Nephron (organoid): ENCODE results near the gene AKNA.
A peak's percentile ranks its signal among the peaks of the same experiment; 100 is the strongest.

ENCODE experiments used
- H3K27ac Mint-ChIP-seq, 3 experiments: 2 replicates each; pipeline ENCODE4 v1.8.0; 2020; ENCODE audit warnings: mixed read lengths in 3 of 3, mild to moderate bottlenecking in 2 of 3, moderate library complexity in 1 of 3
- H3K27me3 Mint-ChIP-seq: 2 replicates; pipeline ENCODE4 v1.8.0; 2021; ENCODE audit warnings: low read depth, mild to moderate bottlenecking, moderate library complexity, mixed read lengths
- H3K36me3 Mint-ChIP-seq: 2 replicates; pipeline ENCODE4 v1.8.0; 2020; ENCODE audit warnings: low read depth, mixed read lengths
- H3K4me1 Mint-ChIP-seq: 2 replicates; pipeline ENCODE4 v1.8.0; 2020; ENCODE audit warnings: mixed read lengths
- H3K4me3 Mint-ChIP-seq, 3 experiments: 2 replicates each; pipeline ENCODE4 v1.8.0; 2020; ENCODE audit warnings: mild to moderate bottlenecking in 3 of 3, mixed read lengths in 3 of 3, moderate library complexity in 2 of 3
- H3K9me3 Mint-ChIP-seq: 2 replicates; pipeline ENCODE4 v1.8.0; 2020; ENCODE audit warnings: mixed read lengths
- TF ChIP-seq, protein P1 (sequence below), 3 experiments: fragments of 200-600 bp; sonication (generic); IDR thresholded peaks; one replicate each; pipeline ENCODE4 v1.5.0; 2021; ENCODE audit warnings: antibody characterized with exemption in 3 of 3; ENCODE audit not compliant: unreplicated experiment in 3 of 3

Gene AKNA

DNA sequence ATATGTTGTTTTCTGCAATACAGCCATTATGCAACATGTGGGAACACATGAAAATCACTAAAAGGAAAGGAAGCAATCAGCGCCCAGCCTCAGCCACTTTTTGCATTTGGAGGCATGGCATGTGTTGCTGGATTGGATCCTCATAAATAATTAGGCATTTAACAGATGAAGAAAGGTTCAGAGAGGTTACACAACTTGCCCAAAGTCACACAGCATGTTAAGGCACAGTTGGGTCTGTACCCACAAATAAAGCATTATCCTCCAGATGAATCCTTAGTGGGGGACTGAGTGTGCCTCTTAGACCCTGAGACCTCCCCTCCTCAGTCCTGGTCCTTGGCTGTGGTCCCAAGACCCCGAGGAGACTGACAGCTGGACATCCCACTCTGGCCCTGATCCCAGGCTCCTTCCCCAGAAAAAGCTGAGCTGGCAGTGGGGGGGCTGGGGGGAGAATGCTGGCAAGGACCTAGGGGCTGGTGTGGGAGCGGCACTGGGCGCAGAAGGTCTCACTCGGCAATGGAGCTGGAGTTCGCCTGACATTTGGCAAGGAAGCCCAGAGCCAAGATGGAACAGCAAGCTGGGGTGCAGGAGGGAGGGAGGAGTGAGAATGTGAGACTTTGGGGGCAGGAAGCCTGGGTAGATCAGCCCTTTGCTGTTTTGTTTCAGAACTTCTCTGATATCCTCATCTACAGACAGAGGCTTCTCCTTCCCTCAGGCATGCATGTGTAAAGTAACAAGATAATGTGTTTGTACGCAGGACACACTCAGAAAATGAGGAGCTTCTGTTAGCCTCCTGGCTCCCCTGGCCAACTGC lies 6.9 kb upstream of the AKNA start:
- TF ChIP-seq, protein P1, sequence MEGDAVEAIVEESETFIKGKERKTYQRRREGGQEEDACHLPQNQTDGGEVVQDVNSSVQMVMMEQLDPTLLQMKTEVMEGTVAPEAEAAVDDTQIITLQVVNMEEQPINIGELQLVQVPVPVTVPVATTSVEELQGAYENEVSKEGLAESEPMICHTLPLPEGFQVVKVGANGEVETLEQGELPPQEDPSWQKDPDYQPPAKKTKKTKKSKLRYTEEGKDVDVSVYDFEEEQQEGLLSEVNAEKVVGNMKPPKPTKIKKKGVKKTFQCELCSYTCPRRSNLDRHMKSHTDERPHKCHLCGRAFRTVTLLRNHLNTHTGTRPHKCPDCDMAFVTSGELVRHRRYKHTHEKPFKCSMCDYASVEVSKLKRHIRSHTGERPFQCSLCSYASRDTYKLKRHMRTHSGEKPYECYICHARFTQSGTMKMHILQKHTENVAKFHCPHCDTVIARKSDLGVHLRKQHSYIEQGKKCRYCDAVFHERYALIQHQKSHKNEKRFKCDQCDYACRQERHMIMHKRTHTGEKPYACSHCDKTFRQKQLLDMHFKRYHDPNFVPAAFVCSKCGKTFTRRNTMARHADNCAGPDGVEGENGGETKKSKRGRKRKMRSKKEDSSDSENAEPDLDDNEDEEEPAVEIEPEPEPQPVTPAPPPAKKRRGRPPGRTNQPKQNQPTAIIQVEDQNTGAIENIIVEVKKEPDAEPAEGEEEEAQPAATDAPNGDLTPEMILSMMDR (IDR thresholded peaks at IDR 0.05; ENCODE audit: unreplicated experiment in 3 of 3), result no peak
- H3K36me3 Mint-ChIP-seq, result no peaks in the 10 kb centered on the region
- no peaks in the 10 kb centered on the region for H3K9me3 Mint-ChIP-seq
- H3K4me3 Mint-ChIP-seq, result peak overlapping the region; percentile 13 to 73 (median 63)
- peaks cover 53% of the 10 kb centered on the region for H3K4me1 Mint-ChIP-seq
- no peaks in the 10 kb centered on the region for H3K27me3 Mint-ChIP-seq
- H3K27ac Mint-ChIP-seq, result peak overlapping the region; percentile 82 to 94 (median 90)

DNA sequence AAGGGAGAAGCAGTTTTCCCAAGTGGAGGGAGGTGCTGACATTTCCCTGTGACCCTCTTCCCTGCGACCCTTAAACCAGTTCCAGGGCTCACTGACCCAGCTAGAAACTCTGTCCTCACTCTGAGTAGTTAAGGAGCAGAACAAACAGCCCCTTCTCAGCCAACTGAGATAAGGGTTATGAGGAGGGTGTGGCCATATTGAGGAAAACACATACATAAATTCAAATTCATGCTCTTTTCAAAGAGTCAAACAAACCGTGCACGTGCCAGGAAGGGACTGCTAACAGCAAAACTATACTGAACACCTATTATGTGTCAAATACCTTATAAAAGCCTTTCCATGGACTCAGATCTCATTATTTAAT lies 4.9 kb upstream of the AKNA start:
- Mint-ChIP-seq H3K36me3 (no peaks in the 10 kb centered on the region), H3K9me3 (no peaks in the 10 kb centered on the region), H3K27me3 (no peaks in the 10 kb centered on the region), H3K4me3 (peak overlapping the region in 2 of 3 experiments; percentile 28 to 66), H3K27ac (peak overlapping the region; percentile 68 to 91 (median 88)), H3K4me1 (peaks cover 64% of the 10 kb centered on the region)
- TF ChIP-seq, protein P1 (IDR thresholded peaks at IDR 0.05; ENCODE audit: unreplicated experiment in 3 of 3), result no peak

DNA sequence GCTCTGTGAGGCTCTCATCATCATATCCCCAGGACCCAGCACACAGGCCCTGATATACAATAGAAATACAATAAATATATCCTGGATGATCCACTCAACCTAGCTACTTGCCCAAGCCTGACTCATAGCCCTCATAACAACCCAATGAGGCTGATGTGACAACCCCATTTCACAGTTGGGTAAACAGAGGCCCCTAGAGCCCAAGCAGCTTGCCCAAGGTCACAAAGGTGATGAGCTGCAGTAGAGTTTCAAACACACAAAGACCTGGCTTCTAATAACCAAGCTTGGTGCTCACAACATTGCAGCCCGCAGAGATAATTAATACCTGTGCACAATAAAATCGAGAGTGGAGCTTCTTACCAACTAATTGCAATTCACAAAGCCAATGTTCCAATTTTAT lies 3.2 kb upstream of the AKNA start:
- peak overlapping the region; percentile 74 to 96 (median 80) for H3K27ac Mint-ChIP-seq
- H3K4me1 Mint-ChIP-seq, result peaks cover 66% of the 10 kb centered on the region
- no peaks in the 10 kb centered on the region for H3K36me3 Mint-ChIP-seq
- peak overlapping the region in 2 of 3 experiments; percentile 40 to 57 for H3K4me3 Mint-ChIP-seq
- no peaks in the 10 kb centered on the region for H3K9me3 Mint-ChIP-seq
- H3K27me3 Mint-ChIP-seq, result peaks cover 6% of the 10 kb centered on the region
- TF ChIP-seq, protein P1 (IDR thresholded peaks at IDR 0.05; ENCODE audit: unreplicated experiment in 3 of 3), result no peak

DNA sequence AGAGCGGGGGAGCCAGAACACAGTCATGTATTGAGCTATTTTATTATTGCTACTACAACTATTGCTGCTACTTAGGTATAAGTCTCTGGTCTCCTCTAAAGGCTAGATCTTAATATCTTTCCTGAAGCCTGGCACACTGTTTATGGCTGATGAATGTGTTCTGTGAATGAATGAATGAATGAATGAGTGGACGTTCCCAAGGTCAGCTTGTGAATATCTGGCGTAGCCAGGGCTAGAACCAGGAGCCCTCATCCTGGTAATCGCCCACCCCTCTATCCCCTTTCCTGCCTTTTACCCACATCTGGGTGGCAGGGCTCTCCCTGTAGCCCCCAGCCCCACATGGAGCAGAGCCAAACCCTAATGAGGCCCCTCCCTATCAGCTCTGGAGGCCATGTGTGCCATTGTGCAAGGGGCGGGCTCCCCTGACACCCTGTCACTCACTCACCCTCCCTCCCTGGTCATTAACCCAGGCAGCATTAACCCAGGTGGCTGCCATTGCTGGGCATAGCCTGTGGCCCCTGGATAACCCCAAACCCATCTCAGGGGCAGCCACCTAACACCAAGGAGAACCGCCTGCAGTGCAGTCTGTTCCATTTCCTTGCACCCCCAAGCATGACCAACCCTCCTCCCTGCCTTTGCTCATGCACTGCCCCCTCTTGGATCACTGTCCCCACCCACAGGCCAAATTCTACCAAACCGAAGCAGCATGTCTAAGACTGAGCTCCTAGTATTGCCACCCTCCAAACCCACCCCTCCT lies 2.0 kb upstream of the AKNA start:
- peak overlapping the region in 1 of 3 experiments; percentile 57 for H3K4me3 Mint-ChIP-seq
- TF ChIP-seq, protein P1 (IDR thresholded peaks at IDR 0.05; ENCODE audit: unreplicated experiment in 3 of 3), result no peak
- peak overlapping the region; percentile 74 to 96 (median 80) for H3K27ac Mint-ChIP-seq
- no peaks in the 10 kb centered on the region for H3K36me3 Mint-ChIP-seq
- no peaks in the 10 kb centered on the region for H3K9me3 Mint-ChIP-seq
- peaks cover 58% of the 10 kb centered on the region for H3K4me1 Mint-ChIP-seq
- H3K27me3 Mint-ChIP-seq, result peaks cover 6% of the 10 kb centered on the region

DNA sequence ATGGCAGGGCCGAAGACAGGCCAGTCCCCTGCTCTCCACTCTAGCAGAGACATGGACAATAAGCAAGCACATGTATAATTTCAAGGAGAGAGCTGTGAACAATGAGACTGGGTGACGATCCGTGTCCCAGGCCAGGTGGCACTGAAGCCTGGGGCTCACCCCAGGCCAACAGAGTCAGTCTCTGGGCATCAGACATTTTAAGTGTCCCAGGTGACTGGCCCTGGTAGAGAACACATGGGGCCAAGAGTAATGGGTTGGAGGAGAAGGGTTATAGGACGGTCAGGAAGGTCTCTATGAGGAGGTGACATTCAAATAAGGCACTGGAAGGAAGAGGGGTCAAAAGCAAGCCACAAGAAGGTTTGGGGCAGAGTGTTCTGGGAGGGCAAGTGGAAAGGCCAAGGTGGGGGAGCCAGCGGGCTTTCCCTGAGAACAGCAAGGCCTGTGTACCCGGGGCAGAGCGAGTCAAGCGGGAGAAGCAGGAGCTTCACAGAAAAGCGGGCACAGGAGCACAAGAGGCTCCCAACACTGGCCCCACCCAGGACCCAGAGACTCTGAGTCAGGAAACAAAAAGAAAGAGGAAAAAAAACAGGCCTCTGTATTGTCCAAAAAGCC lies 1.1 kb upstream of the AKNA start:
- Mint-ChIP-seq H3K4me1 (peaks cover 59% of the 10 kb centered on the region), H3K9me3 (no peaks in the 10 kb centered on the region), H3K27me3 (peaks cover 6% of the 10 kb centered on the region), H3K27ac (peak overlapping the region in 2 of 3 experiments; percentile 96 to 98), H3K36me3 (no peaks in the 10 kb centered on the region), H3K4me3 (peak overlapping the region; percentile 90 to 95 (median 91))
- TF ChIP-seq, protein P1 (IDR thresholded peaks at IDR 0.05; ENCODE audit: unreplicated experiment in 3 of 3), result no peak
